GM19023 (cell line): ENCODE data around the gene GABRR3.

Experiments used
- ATAC-seq: cut with Tn5 transposase; IDR thresholded peaks from one replicate; pipeline ENCODE4 v1.9.1; 2021; ENCODE audit warnings: mild to moderate bottlenecking, moderate library complexity; ENCODE audit not compliant: unreplicated experiment

GABRR3 gene

DNA sequence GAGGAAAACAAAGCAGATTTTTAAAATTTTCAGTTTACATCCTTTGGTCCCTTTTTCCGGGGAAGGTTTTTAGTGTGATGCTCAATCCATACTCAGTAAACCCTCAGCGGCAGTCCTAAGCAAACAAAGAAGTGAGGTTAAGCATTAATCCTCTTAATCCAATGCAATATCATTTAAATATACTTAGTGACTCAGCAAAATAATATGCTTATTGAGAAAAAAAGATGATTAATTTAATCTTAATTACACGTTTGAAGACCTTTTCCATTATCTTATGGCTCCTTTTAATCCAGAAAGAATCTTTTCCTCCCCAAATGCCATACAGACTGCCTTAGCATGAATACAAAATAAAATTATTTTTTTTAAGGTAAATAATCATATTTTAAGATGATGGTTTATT lies at the start of gene GABRR3:
TSS of gene GABRR3 (minus strand) at position 108 of the 400 bp plus-strand sequence. CDS start 328 bp downstream, outside the sequence.
- no peak for ATAC-seq

DNA sequence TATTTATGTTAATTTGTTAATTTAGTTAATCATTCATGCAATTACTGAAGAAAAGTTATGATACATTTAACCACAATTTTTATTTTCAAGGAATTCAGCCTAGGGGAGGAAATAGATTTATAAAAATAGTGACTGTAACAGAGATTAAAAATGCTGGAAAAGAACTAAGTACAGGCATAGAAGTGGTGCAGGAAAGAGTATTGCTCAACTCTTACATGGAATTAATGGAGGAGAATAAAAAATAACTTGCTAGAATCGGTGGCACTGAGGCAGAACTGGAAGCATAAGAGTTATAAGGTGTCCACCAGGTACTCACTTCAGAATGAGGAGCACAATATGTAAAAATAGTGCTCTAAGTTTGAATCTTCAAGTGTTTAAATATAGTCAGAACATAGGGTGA lies 38.4 kb upstream of the GABRR3 start:
- ATAC-seq: no peak

DNA sequence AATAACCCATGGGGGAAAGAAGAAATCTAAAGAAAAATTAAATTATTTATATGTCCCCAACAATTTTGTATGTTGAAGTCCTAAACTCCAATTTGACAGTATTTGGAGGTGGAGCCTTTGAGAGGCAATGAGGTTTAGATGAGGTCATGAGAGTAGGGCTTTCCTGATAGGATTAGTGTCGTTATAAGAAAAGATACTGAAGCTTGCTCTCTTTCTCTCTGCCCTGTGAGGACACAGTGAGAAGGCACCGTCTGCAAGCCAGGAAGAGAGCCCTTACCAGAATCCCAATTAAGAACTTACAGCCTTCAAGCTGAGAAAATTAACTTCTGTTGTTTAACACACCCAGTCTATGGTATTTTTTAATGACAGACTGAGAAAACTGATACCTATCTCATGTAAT lies 35.7 kb upstream of the GABRR3 start:
- ATAC-seq: no peak

DNA sequence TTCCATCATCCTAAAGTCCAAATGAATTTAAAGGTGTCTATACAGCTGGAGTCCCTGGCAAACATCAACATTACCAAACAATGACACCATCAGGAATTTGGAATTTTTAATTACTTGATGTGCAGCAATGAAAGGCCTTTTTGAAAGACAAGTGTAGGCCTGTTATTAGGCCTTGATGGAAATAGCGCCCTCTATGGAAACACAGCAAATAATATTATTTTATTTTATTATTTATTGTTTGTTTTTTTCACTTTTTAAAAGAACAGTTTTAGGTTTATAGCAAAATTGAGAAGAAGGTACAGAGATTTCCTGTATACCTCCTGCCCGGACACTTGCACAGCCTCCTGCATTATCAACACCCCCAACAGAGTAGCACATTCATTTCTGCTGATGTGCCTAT lies 33.7 kb upstream of the GABRR3 start:
- ATAC-seq: no peak

DNA sequence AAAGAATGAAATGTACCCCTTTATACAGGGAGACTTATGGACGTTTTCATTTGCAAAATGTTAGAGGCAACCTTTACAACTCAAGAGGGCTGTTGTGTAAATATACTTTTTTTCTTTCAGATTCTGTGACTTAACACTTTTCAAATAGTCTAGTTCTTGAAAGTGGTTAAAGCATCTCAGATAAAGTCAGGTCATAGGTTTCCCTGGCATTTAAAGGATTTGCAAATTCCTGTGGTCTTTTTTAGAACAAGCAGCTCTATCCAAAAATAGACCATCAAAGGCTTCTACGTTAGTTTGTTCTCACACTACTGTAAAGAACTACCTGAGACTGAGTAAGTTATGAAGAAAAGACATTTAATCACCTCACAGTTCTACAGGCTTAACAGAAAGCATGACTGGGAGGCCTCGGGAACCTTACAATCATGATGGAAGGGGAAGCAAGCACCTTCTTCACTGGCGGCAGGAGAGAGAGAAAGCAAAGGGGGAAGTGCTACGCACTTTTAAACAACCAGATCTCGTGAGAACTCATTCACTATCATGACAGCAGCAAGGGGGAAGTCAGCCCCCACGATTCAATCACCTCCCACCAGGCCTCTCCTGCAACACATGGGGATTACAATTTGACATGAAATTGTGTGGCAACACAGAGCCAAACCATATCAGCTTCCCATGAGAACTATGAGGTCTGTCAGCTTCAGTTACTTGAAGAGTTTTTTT lies 23.3 kb upstream of the GABRR3 start:
- no peak for ATAC-seq

DNA sequence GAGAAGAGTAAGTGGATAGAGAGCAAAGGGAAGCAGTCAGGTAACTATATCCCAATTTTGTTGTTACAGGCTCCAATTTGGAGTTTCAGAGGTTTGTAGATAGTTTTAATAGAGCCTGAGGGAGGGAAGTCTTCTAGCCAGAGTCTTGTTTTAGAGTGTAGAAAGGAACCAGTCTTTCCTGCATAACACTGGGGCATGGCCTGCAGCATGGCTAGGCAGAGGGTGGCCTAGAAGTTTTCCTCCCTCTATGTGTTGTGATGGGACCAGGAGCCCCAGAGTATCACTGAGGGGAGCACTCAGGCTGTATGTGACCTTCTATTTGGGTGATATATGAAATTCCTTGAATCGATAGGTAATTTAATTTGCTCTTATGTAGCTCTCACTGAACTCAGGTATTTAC lies 22.5 kb upstream of the GABRR3 start:
- no peak for ATAC-seq

DNA sequence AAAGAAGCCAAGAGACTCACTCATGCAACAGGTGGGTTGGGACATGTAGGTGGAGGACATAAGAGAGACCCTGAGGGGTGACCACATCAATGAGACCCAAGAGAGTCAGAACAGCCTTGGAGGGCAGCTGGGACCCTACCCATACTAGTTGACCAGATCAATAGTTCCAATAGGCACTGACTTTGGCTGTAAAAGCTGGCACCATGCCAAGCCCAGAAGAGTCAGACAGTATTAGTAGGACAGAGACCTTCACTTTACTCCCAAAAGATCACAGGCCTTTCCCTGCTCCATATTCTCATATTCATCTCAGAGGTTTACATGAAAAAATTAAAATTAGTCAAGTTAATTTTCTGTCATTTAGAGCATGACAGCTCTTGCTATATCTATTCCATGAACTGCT lies 20.9 kb upstream of the GABRR3 start:
- ATAC-seq: no peak

DNA sequence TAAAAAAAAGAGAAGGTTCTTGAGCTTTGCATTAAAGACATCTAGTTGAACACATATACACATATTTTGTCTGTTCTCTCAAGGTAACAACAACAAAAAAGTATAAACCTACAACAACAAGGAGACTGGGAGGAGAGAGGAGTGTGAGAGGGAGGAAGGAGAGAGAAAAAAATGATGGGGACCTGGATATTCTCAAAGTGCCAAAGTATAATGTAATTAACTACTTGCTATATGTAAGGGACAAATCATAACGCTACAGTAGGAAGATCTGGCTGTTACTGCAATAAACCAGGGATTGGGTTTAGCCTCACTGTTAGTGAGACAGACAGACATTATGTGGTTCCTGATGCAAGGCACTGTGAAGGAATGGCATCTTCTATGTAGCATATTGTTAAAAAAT lies 14.2 kb upstream of the GABRR3 start:
- no peak for ATAC-seq

DNA sequence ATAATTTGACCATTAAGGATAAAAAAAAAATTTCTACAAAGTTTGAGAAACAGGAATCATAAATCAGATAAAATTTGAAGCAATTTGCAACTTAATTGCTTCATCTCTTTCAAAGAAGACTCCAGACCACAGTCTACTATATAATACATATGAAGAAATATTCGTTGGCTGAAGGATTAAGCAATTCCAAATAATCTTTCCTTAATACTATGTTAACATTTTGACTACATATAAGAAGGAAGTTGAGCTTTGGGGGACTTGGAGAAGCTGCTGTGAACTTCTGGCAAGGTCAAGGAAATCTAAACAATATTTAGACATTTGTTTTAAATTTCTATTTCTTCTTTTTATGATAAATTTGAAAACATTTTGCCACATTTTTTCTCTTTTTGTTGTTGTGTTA lies 13.5 kb upstream of the GABRR3 start:
- no peak for ATAC-seq

DNA sequence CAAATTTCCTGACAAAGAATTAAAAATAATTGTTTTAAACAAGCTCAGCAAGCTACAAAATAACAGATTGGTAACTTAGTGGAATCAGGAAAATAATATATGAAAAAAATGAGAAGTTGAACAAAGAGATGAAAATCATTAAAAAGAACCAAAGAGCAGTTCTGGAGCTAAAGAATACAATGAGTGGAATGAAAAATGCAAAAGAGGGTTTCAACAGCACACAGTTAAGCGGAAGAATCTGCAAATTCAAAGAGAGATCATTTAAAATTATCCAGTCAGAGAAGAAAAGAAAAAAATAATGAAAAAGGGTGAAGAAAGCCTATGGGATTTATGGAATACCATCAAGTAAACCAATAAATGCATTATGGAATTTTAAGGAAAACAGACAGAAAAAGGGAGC lies 6.2 kb upstream of the GABRR3 start:
- ATAC-seq: no peak

DNA sequence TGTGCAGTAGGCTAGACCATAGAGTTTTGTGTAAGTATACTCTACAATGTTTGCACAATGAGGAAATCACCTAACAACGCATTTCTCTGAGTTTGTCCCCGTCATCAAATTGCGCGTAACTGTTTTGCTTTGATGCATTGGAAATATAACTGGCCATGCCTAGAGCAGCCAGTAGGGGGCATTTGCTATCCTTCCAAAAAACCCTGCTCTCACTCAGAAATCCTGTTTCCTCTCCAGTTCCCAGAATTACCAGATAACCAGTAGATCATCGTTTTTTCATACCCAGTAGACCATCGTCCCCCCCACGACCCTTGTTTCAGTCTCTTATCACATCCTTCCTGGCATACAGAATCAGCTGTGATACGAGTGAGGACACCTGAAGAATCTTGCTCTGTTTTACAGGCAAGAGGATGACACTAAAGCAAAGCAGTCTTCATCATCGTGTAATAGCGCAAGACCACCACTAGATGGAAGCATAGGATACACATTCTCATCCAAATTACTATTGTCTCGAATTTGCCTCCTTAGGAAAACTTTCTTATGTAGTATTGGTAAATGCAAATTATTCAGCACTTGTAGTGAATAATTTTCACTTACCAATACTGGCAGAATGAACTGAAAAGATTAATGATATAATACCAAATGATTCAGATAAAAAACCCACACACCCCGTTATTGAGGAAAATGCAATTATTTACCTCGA lies 4.4 kb upstream of the GABRR3 start:
- peak; percentile 96 for ATAC-seq

DNA sequence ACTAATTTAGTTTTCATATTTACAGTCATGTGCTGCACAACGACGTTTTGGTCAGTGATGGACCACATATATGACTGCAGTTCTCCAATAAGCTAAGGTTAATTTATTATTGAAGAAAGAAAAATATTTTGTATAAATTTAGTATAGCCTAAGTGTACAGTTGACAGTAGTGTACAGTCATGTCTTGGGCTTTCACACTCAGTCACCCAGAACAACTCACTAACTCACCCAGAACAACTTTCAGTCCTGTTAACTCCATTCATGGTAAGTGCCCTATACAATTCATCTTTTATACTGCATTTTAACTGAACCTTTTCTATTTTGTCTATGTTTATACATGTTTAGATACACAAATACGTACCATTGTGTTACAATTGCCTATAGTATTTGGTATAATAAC lies 3.8 kb upstream of the GABRR3 start:
- no peak for ATAC-seq

DNA sequence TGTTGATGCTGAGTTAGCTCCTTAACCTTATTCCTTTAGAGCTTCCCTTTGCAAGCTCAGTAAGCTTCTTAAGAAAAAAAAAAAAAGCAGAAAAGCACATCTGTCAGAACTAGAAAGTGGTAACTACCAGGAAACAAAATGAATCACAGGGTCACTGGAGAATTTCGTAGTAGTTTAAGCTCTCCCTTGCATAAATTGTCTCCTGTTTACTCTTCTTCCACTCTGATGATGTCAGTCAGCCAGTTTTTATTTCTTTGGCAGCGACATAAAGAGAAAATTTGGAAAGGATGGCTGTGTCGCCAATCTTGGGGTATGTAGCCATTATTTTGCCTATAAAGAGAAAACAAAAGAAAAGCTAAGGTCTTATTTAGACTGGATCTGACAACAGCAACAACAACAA lies 3.2 kb upstream of the GABRR3 start:
- no peak for ATAC-seq

DNA sequence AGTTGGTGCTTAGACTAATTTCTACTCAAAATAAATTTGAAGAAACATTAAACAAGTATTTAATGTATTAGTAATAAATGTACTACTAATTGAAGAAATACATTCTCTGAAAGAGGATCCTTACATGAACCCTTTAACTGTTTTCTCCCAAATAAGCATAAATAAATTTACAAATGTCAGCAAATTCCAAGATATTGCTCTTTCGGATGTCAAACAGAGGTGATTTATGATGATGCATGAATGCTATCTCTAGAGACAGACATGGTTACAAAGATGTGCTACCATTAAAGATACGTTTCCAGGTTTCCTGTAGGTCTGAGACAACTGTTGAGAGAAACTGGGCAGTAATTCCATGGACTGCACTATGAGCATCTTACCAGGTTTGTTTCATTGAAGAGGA lies 629 bp downstream of the GABRR3 start:
- no peak for ATAC-seq

DNA sequence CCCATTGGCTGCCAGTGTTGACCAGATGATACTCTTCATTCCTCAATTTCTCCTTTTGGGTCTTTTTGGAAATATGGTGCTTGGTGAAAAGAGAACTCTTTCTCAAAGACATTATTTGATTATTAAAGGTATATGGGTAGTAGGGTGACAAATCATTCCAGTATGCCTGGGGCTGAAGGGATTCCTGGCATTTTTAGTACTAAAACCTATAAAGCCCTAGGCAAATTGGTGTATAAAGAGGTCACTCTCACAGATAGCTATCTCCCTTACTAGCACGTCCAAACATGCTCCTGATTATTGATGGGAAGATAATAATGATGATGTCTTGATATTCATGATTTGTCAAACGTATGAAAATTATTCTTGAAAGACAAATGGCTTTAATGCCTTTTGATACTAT lies 1.1 kb downstream of the GABRR3 start:
- ATAC-seq: no peak

DNA sequence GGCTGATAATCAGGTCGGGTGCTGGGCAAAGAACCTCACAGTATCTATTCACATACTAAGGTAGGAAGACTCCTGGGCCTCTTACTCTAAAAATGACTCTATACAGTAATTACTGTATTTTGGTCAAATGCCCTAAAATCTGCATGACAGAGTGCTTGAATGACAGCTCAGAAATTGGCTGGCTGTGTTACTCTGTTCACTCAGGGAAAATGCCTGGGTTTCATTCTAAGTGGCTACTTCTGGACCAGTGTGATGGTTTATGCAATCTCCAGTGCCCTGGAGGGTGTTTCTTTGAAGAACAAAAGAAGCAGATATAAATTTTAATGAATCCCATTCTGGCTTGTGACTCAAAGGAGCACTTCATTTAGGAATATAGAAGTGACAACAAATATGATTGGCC lies 2.2 kb downstream of the GABRR3 start:
- no peak for ATAC-seq

DNA sequence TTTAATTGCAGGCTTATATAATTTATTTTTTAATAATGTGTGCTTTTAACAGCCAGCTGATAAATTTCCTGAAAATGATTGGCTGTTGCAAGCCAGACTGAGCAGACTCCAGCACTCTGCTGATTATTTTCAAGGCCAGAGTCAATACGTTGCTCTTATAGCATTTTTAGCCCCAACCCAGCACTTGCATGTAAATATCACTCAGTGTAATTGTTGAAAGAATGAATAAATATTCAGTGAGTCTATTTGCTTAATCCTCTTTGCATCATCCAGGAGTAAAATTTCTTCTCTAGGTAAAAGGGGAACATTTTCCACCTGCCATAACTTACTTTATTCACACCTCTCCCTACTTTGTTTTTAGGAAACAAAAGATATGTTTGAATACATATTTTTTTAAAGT lies 2.9 kb downstream of the GABRR3 start:
- no peak for ATAC-seq

DNA sequence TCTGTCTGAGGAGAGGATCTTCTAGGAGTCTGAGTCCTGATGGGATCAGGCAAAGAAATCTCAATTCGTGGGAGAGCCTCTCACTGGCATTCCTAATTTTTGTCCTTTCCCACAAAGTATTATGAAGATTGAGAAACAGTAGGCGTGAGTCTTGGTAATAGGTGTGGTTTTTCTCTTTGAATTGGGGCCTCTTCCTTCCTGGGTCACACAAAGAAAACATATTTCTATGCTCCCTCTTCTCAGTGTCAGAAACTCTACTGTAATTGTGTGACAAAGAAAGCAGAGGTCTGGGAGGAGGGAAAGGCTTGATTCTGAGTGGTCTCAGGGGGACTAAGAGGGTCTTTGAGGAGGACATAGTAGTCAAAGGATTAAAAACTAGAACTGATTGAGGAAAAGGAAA lies 6.0 kb downstream of the GABRR3 start:
- no peak for ATAC-seq

DNA sequence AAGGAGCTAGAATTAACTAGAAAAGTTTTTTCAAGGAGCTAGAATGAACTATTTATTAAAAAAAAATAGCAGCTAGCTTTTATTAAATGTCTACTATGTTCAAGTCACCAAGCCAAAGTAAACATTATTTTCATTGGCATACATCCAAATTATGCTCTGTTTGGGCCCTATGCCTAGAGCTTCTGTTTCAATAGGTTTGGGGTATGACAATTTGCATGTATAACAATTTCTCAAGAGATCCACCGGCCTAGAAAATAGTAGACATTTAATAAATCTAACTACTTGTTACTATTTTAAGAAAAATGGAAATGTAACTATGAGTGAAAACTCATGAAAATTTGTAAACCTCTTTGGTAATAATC lies 8.0 kb downstream of the GABRR3 start:
- peak; percentile 10 for ATAC-seq

DNA sequence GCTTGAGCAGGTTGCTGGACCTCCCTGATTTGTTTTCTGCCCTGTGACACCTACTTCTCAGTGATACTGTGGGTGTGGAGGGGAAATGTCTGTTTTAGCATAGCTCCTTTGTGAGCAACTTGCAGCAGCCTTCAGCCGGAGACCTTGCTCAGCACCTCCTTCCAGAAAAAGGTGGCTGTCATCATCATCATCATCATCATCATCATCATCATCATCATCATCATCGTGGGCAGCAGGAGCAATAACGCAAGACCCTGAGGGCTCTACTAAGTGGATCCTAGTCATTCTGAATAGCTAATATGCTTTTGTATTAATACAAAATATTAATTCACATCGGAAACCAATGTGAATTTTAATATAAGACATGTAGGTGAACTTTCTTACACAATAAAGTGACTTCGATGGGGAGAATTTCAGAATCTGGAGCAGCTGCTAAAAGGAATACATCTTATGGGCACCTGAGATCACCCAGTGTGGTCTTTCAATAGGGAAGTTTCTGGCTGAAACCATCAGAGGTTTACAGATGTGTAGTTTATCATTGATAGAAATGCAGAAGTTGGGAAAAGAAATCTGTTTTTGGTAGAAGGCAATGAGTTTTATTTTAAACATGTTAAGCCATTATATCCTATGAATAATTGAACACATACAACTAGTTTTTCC lies 8.6 kb downstream of the GABRR3 start:
- peak; percentile 42 for ATAC-seq

DNA sequence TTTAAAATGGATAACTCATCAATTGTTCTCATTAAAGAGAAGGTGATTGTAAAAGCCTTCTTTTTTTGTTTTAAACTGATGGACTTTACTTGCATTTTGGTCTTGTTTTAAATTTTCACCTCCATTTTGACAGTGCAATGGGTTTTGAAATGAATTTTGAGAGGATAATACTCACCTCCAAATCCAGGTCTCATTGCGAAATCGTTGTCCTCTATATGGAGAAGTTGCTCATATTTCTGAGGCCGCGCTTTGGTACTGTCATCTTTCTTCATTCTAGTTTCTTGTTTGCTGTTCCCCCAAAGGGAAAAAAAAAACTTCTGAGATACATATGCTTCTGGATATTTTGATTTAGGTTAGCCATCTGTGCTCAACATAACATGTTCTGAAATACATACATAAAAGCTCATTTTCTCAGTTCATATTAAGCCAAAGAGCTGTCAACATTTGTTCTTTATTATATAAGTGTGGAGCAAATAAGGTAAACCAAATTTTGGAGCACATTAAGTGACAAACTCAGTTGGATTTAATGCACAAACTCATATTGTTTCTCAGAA lies 9.6 kb downstream of the GABRR3 start:
- no peak for ATAC-seq
